ENCODE data around the gene IGSF9B.

IGSF9B gene

DNA sequence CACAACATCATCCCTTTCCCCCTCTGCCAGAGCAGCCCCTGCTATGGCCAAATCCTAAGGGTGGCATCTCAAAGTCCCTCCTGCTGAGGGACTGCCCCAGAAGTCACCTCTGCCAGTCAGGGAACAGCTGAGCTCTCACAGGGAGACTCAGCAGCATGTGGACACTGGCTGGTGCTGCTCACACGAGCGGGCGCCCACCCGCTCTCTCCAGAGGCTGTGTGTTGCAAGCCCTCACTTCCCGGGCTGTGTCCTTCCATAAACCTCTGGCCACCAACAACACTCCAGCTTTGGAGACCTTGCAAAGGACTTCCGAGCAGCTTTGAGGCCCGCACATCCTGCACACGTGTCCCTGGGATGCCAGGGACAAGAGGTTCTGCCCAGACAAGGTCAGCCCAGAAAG lies 2.8 kb downstream of the IGSF9B start:
- no peak for DNase-seq

GRCh38 chr11:133953547-133953946 lies 3.2 kb downstream of the IGSF9B start:
- DNase-seq: no peak

GRCh38 chr11:133952199-133953190 lies 4.3 kb downstream of the IGSF9B start:
- no peak for DNase-seq

- no peak for DNase-seq
These were observed 5.2 kb downstream of the IGSF9B start for GRCh38 chr11:133951327-133952198.

GRCh38 chr11:133950874-133951326 lies 5.9 kb downstream of the IGSF9B start:
- no peak for DNase-seq

DNA sequence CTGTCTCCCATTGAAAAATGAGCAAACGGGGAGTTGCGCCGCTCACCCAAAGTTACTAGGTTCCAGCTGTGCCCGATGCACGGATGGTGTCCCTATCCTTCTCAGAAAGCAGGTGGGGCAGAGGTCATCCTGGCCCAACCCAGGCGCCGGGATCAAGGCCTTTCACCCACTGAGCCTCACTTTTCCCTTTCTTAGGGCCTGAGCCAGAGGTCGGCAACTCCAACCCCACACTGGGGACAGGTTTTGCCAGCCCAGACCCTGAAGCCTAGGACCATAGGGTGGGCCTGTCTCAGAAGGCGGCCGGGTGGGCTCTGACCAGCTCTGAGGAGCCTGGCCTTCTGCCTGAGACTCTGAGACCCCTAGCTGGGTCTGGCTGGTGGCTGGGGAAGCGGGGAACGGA lies 6.3 kb downstream of the IGSF9B start:
- no peak for DNase-seq

DNA sequence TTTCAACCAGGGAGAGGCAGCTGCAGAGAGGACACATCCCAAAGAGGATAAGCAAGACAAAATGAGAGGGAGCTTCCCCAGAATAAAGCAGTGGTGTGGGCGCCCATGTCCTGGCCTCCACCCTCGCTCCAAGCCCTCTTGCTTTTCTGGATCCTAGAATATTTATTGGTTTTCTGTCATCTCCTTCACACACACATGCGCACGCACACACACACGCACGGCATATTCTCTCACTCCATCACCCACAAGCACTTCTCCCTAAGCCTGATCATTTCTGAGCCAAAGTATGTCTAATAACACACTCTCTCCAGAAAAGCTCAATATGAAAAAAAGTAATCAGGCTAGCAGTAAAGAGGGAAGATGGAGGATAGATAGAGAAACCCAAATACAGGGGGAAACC lies 7.6 kb downstream of the IGSF9B start:
- no peak for DNase-seq

DNA sequence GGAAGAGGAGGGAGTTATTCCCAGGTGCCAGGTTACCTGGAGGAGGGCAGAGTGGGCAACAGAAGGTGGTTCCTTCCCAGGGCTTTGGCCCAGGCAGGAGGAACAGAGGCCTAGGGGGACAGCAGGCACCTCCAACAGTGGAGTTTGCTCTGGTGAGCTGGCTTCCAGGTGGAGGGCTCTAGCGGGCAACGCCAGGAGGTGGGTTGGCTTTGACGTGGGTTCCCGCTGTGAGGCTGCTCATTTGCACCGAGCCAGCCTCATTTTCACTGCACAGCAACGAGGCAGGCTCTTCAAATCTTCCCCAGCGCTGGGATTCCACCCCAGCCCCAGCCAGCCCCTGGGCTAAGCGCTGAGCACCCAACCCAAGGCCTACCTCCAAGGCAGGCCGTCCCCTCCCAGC lies 8.1 kb downstream of the IGSF9B start:
- no peak for DNase-seq

DNA sequence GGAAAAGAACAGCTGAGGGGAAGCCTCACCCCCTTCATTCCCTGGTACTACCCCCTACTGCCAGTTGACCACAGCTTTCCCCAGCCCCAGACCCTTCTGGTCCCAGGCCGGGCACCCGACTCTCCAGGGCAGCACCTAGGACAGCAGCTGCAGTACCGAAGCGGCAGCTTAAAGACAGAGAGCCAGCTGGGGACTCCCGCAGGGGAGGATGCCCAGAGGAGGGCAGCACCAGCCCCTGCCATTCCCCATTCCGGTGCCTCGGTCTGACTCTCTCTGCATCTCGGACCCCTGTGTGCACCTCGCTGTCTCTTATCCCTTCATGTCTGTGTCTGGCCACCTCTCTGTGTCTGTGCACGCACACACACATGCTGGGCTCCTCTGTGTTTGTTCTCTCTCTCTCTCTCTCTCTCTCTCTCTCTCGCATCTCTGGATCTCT lies 9.4 kb downstream of the IGSF9B start:
- DNase-seq: peak; percentile 11

DNA sequence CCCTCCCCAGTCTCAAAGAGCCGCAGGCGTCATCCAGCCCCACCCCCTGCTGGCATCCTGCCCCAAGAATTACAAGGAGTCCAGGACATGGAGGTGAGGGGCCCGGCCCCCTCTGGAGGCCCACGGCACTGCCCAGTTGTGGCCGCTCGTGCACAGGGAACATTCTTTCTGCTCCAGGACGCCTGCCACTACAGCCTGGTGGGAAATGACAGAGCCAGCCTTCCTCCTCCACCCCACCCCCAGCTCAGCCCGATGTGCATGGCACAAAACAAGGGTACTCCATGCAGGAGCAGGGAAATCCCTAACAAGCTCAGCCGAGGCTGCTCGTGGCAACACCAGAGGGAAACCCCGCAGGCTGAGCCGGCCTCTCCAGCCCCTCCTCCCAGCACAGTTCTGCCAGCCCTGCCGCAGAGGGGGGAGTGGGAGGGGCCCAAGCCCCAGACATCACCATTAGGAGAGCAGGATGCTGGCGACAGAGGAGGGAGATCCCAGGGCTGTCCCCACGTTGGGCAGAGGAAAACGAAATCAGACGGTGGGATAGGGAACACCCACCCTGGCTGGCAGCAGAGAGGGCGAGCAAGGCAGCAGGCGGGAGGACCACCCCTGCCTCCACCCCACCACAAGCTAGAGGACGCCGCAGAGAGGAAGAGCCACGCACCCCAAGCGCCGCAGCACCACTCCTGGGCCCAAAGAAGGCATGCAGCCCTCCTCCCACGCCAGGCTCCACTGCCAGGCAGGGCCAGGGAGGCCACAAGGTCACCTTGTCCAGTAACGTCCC lies 10.0 kb downstream of the IGSF9B start:
- no peak for DNase-seq

GRCh38 chr11:133946051-133946450 lies 10.7 kb downstream of the IGSF9B start:
- DNase-seq: no peak

DNA sequence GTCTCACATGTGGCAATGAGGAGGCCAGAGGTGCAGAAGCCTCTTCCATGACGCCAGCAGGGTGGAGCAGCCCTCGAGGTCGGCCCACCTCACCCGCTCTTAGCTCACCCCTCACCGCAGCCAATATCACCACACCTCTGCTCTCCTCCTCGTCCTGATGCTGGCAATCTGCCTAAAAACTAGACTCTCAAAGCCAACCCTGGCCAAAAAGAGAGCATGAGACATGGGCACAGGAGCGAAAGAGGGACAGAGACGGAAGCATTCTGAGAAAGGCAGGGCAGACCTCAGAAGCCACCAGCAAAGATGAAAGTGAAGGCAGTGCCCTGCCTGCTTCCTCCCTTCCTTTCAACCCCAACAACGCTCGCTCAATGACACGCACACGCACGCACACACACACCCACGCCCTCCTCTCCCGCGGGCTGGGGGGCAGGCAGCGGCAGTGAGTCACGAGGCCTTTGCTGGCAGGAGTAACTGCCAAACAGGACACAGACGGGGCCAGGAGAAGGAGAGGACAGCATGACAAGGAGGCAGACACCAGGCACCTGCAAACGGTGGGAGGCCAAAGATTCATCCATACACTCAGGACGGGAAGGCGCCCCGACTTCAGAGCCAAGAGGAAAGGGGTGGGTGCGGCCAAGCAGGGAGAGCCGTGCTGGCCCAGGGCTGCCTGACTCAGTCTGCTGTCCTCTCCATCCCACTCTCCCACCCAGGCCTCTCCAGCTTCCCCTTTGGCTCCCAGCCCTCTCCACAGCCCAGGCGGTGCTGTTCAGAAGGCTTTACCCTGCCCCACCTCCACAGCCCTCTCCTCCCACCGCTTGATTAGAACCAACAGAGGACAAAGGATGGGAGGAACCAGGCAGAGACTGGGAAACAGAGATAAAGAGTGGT lies 11.4 kb downstream of the IGSF9B start:
- peak; percentile 66 for DNase-seq

GRCh38 chr11:133943950-133944698 lies 12.6 kb downstream of the IGSF9B start:
- DNase-seq: no peak

- DNase-seq: no peak
These were observed 14.2 kb downstream of the IGSF9B start for GRCh38 chr11:133942577-133942976.

GRCh38 chr11:133941546-133941945 lies 15.2 kb downstream of the IGSF9B start:
- DNase-seq: no peak

DNA sequence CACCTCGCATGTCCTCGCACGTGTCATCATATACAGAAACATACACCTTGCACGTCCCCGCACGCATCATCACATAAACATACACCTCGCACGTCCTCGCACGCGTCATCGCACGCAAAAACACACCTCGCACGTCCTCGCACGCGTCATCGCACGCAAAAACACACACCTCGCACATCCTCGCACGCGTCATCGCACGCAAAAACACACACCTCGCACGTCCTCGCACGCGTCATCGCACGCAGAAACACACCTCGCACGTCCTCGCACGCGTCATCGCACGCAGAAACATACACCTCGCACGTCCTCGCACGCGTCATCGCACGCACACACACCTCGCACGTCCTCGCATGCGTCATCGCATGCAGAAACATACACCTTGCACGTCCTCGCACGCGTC lies 16.7 kb downstream of the IGSF9B start:
- DNase-seq: no peak

GRCh38 chr11:133939558-133939957 lies 17.2 kb downstream of the IGSF9B start:
- no peak for DNase-seq

- no peak for DNase-seq
These were observed 18.6 kb downstream of the IGSF9B start for GRCh38 chr11:133938166-133938565.

GRCh38 chr11:133937468-133937867 lies 19.3 kb downstream of the IGSF9B start:
- DNase-seq: no peak

DNA sequence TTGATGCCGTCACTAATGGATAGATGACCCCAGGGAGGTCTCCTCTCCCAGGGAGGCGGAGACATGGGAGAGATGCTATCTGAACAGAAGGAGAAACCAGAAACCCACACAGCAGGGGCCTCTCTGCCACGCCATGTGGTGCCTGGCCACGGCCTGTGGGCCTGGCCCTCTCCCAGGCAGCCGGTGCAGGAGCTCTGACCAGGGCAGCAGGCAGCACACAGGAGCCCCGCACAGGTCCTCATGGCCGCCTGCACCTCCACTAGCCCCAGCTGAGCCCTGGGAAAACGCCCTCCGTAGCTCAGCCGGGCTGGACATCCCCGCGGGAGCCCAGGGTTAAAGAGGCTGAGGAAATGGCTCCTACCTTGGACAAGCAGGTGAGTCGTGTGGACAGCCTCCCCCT lies 19.8 kb downstream of the IGSF9B start:
- DNase-seq: no peak

GRCh38 chr11:133936592-133936991 lies 20.2 kb downstream of the IGSF9B start:
- DNase-seq: no peak

Measured in MV-4-11 (cell line).